Endodermal cell (in vitro differentiated cells): ENCODE data around the gene ZNF775. TPM values are rescaled to one million over a fixed set of nuclear protein-coding genes. Genes with fewer than 3 reads are reported as not detected.

Source experiments
- DNase-seq: peaks from one replicate; pipeline ENCODE4 v3.0.0-alpha.2; 2017
- H3K27ac ChIP-seq: 2 replicates; pipeline ENCODE4 v1.5.1; 2013; ENCODE audit warnings: mild to moderate bottlenecking, low read depth, low read length, moderate library complexity
- H3K27me3 ChIP-seq: 2 replicates; pipeline ENCODE4 v1.6.1; 2013; ENCODE audit warnings: mild to moderate bottlenecking, low read length, moderate library complexity; ENCODE audit not compliant: insufficient read depth, control insufficient read depth, poor library complexity, severe bottlenecking
- H3K36me3 ChIP-seq: 2 replicates; pipeline ENCODE4 v1.7.0; 2013; ENCODE audit warnings: mild to moderate bottlenecking, low read length, moderate library complexity; ENCODE audit not compliant: control insufficient read depth, insufficient read depth
- H3K4me1 ChIP-seq: one replicate; pipeline ENCODE4 v1.7.0; 2013; ENCODE audit warnings: low read length; ENCODE audit not compliant: control insufficient read depth, insufficient read depth
- H3K4me3 ChIP-seq: 2 replicates; pipeline ENCODE4 v1.5.1; 2013; ENCODE audit warnings: mild to moderate bottlenecking, low read length, moderate library complexity
- H3K9ac ChIP-seq: 2 replicates; pipeline ENCODE4 v1.6.1; 2013; ENCODE audit warnings: mild to moderate bottlenecking, low read length, moderate library complexity; ENCODE audit not compliant: poor library complexity, severe bottlenecking; ENCODE audit errors: extremely low read depth
- H3K9me3 ChIP-seq: 2 replicates; pipeline ENCODE4 v1.6.1; 2013; ENCODE audit warnings: mild to moderate bottlenecking, low read length, moderate library complexity; ENCODE audit not compliant: control insufficient read depth
- H3K27ac Mint-ChIP-seq: 2 replicates; pipeline ENCODE4 v1.8.0; 2020; ENCODE audit warnings: mixed read lengths
- H3K27me3 Mint-ChIP-seq: 2 replicates; pipeline ENCODE4 v1.8.0; 2021; ENCODE audit warnings: mild to moderate bottlenecking, mixed read lengths; ENCODE audit not compliant: insufficient read depth
- H3K36me3 Mint-ChIP-seq: 2 replicates; pipeline ENCODE4 v1.8.0; 2020; ENCODE audit warnings: low read depth, mixed read lengths
- H3K4me1 Mint-ChIP-seq: 2 replicates; pipeline ENCODE4 v1.8.0; 2020; ENCODE audit warnings: mixed read lengths
- H3K4me3 Mint-ChIP-seq: 2 replicates; pipeline ENCODE4 v1.8.0; 2020; ENCODE audit warnings: mild to moderate bottlenecking, moderate library complexity, mixed read lengths
- H3K9me3 Mint-ChIP-seq: 2 replicates; pipeline ENCODE4 v1.8.0; 2020; ENCODE audit warnings: mild to moderate bottlenecking, mixed read lengths
- WGBS, 2 experiments: methylation state at CpG; one replicate each; pipeline versions ENCODE4 v1.1.5 to v1.1.7; 2013; ENCODE audit warnings: missing lambda C conversion rate in 2 of 2, mixed read lengths in 1 of 2; ENCODE audit not compliant: insufficient coverage in 1 of 2, insufficient read length in 1 of 2; 5-methylcytosine and 5-hydroxymethylcytosine counted together
- total RNA-seq, 2 donors: library from RNA; stranded (reverse); fragmentation: NEBNext Ultra II Directional in 1 of 2; extraction: Animal tissue kit (Norgen Biotek cat#: 25700) in 1 of 2; gene quantifications; 2 replicates in 1 of 2; 3 replicates in 1 of 2; pipeline ENCODE4 v1.2.1, GENCODE V29; 2021
- TF ChIP-seq, protein P1 (sequence below): fragments of 200-600 bp; sonication (generic); conservative IDR thresholded peaks from 2 replicates; pipeline ENCODE4 v1.5.0; 2021; ENCODE audit warnings: antibody characterized with exemption, mild to moderate bottlenecking

Gene ZNF775
- total RNA-seq, 2 donors from 2014 or later: 10.0 to 11.3 TPM

DNA sequence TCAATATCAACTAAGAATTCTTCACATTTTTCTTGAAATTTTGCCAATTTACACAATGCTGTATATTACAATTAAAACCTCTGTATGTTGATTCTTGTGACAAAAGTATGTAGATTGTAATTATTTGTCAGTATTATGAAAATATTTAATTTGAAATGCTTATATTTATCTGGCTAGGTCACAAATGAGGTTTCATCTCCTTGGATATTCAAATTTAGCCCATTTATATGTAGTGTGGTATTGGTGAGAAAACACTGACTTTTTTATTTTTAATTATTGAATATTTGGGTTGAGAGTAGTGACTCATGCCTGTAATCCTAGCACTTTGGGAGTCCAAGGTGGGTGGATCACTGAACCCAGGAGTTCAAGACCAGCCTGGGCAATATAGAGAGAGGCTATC lies 34.8 kb upstream of the ZNF775 start:
- no peak overlapping the region for H3K27ac ChIP-seq
- H3K4me1 ChIP-seq: peaks cover 5% of the 10 kb centered on the region
- Mint-ChIP-seq H3K4me1 (peaks cover 13% of the 10 kb centered on the region), H3K27ac (no peak overlapping the region), H3K36me3 (no peaks in the 10 kb centered on the region), H3K4me3 (no peak overlapping the region), H3K27me3 (peaks cover 46% of the 10 kb centered on the region), H3K9me3 (peaks cover 16% of the 10 kb centered on the region)
- H3K9ac ChIP-seq: no peak overlapping the region
- peaks cover 18% of the 10 kb centered on the region for H3K9me3 ChIP-seq
- TF ChIP-seq, protein P1, sequence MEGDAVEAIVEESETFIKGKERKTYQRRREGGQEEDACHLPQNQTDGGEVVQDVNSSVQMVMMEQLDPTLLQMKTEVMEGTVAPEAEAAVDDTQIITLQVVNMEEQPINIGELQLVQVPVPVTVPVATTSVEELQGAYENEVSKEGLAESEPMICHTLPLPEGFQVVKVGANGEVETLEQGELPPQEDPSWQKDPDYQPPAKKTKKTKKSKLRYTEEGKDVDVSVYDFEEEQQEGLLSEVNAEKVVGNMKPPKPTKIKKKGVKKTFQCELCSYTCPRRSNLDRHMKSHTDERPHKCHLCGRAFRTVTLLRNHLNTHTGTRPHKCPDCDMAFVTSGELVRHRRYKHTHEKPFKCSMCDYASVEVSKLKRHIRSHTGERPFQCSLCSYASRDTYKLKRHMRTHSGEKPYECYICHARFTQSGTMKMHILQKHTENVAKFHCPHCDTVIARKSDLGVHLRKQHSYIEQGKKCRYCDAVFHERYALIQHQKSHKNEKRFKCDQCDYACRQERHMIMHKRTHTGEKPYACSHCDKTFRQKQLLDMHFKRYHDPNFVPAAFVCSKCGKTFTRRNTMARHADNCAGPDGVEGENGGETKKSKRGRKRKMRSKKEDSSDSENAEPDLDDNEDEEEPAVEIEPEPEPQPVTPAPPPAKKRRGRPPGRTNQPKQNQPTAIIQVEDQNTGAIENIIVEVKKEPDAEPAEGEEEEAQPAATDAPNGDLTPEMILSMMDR: no peak
- H3K4me3 ChIP-seq: no peak overlapping the region
- peaks cover 27% of the 10 kb centered on the region for H3K27me3 ChIP-seq
- no peaks in the 10 kb centered on the region for H3K36me3 ChIP-seq
- no peak for DNase-seq

DNA sequence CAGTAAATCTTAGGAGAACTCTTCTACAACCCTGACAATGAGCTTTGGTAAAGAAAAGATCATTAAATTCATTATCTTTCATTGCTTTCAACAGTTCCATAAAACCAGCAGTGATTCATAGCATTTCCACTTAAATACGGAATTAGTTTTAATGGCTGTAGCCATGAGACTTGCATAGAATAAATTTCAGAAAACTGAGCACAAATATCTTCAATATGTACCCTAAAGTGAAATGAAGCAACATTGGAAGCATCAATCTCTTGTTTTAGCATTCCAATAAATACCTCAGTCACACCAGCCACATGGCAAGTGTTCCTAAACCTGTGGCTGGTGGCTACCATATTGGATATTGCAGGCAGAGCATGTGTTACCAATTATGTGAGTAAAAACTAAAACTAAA lies 34.1 kb upstream of the ZNF775 start:
- Mint-ChIP-seq H3K27me3 (peaks cover 41% of the 10 kb centered on the region), H3K4me3 (no peak overlapping the region), H3K36me3 (no peaks in the 10 kb centered on the region), H3K9me3 (peaks cover 16% of the 10 kb centered on the region), H3K4me1 (peaks cover 9% of the 10 kb centered on the region), H3K27ac (no peak overlapping the region)
- Histone ChIP-seq H3K9me3 (peaks cover 18% of the 10 kb centered on the region), H3K4me3 (no peak overlapping the region), H3K36me3 (no peaks in the 10 kb centered on the region), H3K9ac (no peak overlapping the region), H3K4me1 (peaks cover 5% of the 10 kb centered on the region), H3K27ac (no peak overlapping the region), H3K27me3 (peaks cover 27% of the 10 kb centered on the region)
- TF ChIP-seq, protein P1: no peak
- 100% methylated on average over 1 of the region's 1 CpG for WGBS, 2 experiments
- no peak for DNase-seq

GRCh38 chr7:150346922-150347321 lies 32.2 kb upstream of the ZNF775 start:
- H3K36me3 Mint-ChIP-seq: no peaks in the 10 kb centered on the region
- TF ChIP-seq, protein P1: no peak
- peaks cover 16% of the 10 kb centered on the region for H3K9me3 Mint-ChIP-seq
- H3K4me1 Mint-ChIP-seq: peaks cover 4% of the 10 kb centered on the region
- Histone ChIP-seq H3K36me3 (no peaks in the 10 kb centered on the region), H3K27ac (no peak overlapping the region), H3K9me3 (peaks cover 18% of the 10 kb centered on the region), H3K27me3 (peaks cover 18% of the 10 kb centered on the region), H3K9ac (no peak overlapping the region), H3K4me1 (peaks cover 3% of the 10 kb centered on the region), H3K4me3 (no peak overlapping the region)
- DNase-seq: no peak
- H3K27ac Mint-ChIP-seq: no peak overlapping the region
- no peak overlapping the region for H3K4me3 Mint-ChIP-seq
- WGBS, 2 experiments: 89 to 98% methylated on average over 5 of the region's 5 CpGs
- peaks cover 27% of the 10 kb centered on the region for H3K27me3 Mint-ChIP-seq
